HL-60 (cell line): ENCODE measurements around the gene SIAH3.

Experiments used
- TF ChIP-seq, protein P1 (sequence below): IDR thresholded peaks from one replicate; pipeline ENCODE4 v1.5.1; 2011; ENCODE audit warnings: low read length, control low read depth, inconsistent platforms; ENCODE audit not compliant: insufficient read depth
- TF ChIP-seq, protein P2 (sequence below): IDR thresholded peaks from 2 replicates; pipeline ENCODE4 v1.6.1; 2012; ENCODE audit warnings: low read depth; ENCODE audit not compliant: insufficient replicate concordance

DNA sequence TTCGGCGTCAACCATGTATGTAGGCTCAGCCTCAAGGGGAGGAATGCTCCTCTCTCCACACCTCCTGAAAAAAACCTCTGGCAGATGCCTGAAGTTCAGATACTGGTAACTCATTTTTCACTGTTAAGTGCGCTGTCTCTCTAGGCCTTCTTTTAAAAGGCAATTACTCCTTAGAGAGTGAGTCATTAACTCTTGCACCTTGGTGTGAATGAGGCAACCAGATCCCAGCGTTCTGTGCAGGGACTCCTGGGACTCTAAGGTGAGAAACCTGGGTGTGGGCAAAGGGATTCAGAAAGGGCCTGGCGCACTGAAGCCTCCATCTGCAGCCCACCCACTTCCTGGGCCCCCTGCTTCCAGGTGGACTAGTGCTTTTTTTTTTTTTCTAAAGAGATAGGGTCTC, 71.7 kb downstream of the SIAH3 start:
- TF ChIP-seq, protein P1, sequence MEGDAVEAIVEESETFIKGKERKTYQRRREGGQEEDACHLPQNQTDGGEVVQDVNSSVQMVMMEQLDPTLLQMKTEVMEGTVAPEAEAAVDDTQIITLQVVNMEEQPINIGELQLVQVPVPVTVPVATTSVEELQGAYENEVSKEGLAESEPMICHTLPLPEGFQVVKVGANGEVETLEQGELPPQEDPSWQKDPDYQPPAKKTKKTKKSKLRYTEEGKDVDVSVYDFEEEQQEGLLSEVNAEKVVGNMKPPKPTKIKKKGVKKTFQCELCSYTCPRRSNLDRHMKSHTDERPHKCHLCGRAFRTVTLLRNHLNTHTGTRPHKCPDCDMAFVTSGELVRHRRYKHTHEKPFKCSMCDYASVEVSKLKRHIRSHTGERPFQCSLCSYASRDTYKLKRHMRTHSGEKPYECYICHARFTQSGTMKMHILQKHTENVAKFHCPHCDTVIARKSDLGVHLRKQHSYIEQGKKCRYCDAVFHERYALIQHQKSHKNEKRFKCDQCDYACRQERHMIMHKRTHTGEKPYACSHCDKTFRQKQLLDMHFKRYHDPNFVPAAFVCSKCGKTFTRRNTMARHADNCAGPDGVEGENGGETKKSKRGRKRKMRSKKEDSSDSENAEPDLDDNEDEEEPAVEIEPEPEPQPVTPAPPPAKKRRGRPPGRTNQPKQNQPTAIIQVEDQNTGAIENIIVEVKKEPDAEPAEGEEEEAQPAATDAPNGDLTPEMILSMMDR, result no peak
- TF ChIP-seq, protein P2, sequence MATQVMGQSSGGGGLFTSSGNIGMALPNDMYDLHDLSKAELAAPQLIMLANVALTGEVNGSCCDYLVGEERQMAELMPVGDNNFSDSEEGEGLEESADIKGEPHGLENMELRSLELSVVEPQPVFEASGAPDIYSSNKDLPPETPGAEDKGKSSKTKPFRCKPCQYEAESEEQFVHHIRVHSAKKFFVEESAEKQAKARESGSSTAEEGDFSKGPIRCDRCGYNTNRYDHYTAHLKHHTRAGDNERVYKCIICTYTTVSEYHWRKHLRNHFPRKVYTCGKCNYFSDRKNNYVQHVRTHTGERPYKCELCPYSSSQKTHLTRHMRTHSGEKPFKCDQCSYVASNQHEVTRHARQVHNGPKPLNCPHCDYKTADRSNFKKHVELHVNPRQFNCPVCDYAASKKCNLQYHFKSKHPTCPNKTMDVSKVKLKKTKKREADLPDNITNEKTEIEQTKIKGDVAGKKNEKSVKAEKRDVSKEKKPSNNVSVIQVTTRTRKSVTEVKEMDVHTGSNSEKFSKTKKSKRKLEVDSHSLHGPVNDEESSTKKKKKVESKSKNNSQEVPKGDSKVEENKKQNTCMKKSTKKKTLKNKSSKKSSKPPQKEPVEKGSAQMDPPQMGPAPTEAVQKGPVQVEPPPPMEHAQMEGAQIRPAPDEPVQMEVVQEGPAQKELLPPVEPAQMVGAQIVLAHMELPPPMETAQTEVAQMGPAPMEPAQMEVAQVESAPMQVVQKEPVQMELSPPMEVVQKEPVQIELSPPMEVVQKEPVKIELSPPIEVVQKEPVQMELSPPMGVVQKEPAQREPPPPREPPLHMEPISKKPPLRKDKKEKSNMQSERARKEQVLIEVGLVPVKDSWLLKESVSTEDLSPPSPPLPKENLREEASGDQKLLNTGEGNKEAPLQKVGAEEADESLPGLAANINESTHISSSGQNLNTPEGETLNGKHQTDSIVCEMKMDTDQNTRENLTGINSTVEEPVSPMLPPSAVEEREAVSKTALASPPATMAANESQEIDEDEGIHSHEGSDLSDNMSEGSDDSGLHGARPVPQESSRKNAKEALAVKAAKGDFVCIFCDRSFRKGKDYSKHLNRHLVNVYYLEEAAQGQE, result no peak
